Epidermal melanocyte (primary cell): ENCODE measurements around the gene VPS41.
A peak's percentile ranks its signal among the peaks of the same experiment; 100 is the strongest.
"Not testable (repeated sequence)": the region's sequence is repeated elsewhere in the genome, so short reads cannot be mapped to it uniquely, and the experiment has no call there.

Experiments used
- DNase-seq: peaks from one replicate; pipeline ENCODE4 v3.0.0; 2011; ENCODE audit warnings: low spot score; ENCODE audit not compliant: insufficient read length

The VPS41 gene

GRCh38 chr7:38855867-38856266 is 53.1 kb downstream of the VPS41 start:
- DNase-seq, result no peak

- DNase-seq, result no peak
These were observed 53.6 kb downstream of the VPS41 start for GRCh38 chr7:38855386-38855785.

GRCh38 chr7:38854947-38855346 is 54.0 kb downstream of the VPS41 start:
- DNase-seq, result not testable (repeated sequence)

GRCh38 chr7:38851321-38851720 is 57.7 kb downstream of the VPS41 start:
- no peak for DNase-seq

- DNase-seq, result no peak
These were observed 62.7 kb downstream of the VPS41 start for GRCh38 chr7:38846280-38846679.

GRCh38 chr7:38844952-38845563 is 63.9 kb downstream of the VPS41 start:
- DNase-seq, result no peak

- no peak for DNase-seq
These were observed 66.2 kb downstream of the VPS41 start for GRCh38 chr7:38842746-38843145.

- peak; percentile 21 for DNase-seq
These were observed 68.1 kb downstream of the VPS41 start for GRCh38 chr7:38840736-38841460.

GRCh38 chr7:38839851-38840250 is 69.1 kb downstream of the VPS41 start:
- DNase-seq, result no peak

- no peak for DNase-seq
These were observed 70.1 kb downstream of the VPS41 start for GRCh38 chr7:38838725-38839385.

- no peak for DNase-seq
These were observed 74.6 kb downstream of the VPS41 start for GRCh38 chr7:38834357-38834756.

GRCh38 chr7:38833329-38833728 is 75.7 kb downstream of the VPS41 start:
- no peak for DNase-seq

- DNase-seq, result no peak
These were observed 77.6 kb downstream of the VPS41 start for GRCh38 chr7:38831259-38831996.

GRCh38 chr7:38830826-38831225 is 78.2 kb downstream of the VPS41 start:
- DNase-seq, result no peak

- DNase-seq, result no peak
These were observed 79.4 kb downstream of the VPS41 start for GRCh38 chr7:38829488-38830165.

GRCh38 chr7:38828026-38828425 is 81.0 kb downstream of the VPS41 start:
- DNase-seq, result no peak

- DNase-seq, result no peak
These were observed 83.1 kb downstream of the VPS41 start for GRCh38 chr7:38825721-38826440.

- DNase-seq, result no peak
These were observed 84.0 kb downstream of the VPS41 start for GRCh38 chr7:38824948-38825347.

GRCh38 chr7:38822549-38822948 is 86.4 kb downstream of the VPS41 start:
- no peak for DNase-seq

GRCh38 chr7:38820571-38820970 is 88.4 kb downstream of the VPS41 start:
- no peak for DNase-seq

- no peak for DNase-seq
These were observed 89.5 kb downstream of the VPS41 start for GRCh38 chr7:38819463-38819862.
